Fibroblast of skin of right quadriceps (primary cell): ENCODE results near the gene JOSD2.
"Not testable (repeated sequence)": the region's sequence is repeated elsewhere in the genome, so short reads cannot be mapped to it uniquely, and the experiment has no call there.

Source experiments
- DNase-seq: peaks from one replicate; pipeline ENCODE4 v3.0.0-alpha.2; 2013

Gene JOSD2

DNA sequence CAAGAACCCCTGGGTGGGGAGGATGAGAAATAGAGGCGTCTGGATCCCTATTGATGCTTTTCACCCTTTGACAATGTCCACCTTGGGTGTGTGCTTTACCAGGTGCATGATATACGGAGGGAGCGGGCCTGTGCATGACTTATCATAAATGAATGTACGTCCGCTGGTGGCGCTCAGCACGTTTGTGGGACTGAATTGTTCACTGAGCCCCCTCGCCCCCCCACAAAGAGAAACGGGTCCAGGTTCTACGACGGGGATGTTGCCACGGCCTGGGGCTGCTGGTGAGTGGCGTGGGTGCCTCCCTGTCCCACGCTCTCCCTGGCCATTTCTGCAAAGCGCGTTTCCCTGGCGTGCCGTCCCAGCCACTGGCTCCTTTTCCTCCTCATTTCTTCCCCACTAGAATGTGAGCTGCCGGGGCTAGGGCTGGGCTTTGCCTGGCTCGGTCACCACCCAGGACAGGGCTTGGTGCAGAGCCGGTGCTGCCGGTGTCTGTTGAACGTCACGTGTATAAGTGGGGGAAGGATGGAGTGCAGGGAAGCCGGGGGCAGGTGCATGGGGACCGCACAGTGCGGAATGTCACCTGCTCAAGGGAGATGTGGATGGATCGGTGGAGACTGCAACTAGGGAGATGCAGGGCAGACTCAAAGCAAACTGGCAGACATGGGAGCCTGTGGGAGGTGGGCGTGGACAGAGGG, 35.7 kb upstream of the JOSD2 start:
- no peak for DNase-seq

DNA sequence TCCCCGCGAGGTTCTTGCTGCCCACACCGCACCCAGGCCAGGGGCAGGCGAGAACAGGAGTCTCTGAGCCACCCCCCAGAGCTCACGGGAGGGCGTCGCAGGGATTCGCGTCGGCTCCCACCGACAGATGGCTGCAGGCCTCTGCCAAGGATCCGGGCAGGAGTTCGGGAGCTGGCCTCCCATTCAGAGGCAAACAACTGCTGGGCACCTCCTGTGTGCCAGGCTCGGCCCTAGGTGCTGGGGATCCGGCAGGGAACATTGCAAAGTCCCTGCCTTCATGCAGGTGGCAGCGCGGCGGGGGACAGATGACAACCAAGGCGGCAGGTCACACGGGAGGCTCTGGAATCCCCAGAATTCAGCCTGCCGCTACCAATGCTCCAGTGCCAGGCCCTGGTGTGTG, 32.0 kb upstream of the JOSD2 start:
- DNase-seq = no peak

DNA sequence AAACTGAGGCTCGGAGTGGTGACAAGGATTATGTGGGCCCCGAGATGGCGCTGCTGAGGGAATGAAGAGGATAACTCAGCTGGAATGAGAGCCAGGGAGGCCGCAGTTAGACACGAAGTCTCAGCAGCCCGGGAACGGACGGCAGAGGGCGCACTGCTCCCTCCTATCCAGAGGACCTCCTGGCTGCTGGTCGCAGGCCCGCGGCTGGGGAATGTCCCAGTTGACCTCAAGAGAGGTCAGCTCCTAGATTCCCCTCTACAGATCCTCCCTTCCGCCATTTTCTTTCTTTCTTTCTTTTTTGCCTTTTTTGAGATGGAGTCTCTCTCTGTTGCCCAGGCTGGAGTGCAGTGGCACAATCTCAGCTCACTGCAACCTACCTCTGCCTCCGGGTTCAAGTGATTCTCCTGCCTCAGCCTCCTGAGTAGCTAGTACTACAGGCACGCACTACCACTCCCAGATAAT, 26.8 kb upstream of the JOSD2 start:
- DNase-seq = peak; percentile 64

DNA sequence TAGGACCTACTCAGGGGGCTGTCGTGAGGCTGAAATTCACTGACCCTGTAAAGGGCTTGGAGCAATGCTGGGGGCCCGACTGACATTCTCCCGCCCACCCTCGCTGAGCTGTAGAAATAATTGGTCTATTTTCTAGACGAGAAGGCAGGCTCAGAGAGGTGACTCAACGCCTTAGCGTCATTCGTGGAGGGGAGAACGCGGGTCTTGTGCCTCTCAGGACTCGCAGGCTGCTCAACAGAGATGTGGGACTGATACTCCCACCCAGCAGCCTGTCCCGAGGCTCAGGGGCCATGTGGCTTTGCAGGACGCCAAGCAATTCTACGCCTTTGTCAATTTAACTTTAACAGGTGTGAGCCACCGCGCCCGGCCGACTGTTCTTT, 26.3 kb upstream of the JOSD2 start:
- no peak for DNase-seq

DNA sequence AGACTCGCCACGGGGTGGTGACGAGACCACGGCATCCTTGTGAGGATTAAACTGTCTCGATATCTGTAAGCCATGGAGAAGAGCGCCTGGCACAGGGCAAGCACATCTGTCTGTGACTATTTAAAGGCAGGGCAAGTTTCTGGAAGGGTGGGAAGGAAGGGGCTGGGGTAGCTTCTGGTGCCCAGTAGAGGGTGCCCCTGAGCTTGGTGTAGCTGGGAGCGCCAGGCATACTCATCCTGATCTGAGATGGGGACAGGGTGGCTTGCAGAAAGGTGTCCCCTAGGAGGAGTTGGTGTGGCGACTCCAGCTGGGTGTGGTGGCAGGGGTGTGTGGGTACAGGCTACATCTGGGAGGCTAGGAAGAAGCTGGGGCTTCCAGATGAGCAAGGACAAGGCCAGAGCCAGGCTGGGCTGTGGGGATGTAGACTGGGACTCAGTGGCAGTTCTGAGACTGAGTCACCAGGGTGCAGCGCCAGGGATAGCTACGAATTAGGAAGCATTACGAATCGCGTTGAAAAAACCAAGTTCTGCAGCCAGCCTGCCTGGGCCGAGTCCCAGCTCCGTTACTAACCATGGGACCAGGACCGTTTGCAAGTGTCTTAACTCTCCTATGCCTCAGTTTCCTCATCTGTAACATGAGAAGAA, 25.8 kb upstream of the JOSD2 start:
- DNase-seq = no peak

DNA sequence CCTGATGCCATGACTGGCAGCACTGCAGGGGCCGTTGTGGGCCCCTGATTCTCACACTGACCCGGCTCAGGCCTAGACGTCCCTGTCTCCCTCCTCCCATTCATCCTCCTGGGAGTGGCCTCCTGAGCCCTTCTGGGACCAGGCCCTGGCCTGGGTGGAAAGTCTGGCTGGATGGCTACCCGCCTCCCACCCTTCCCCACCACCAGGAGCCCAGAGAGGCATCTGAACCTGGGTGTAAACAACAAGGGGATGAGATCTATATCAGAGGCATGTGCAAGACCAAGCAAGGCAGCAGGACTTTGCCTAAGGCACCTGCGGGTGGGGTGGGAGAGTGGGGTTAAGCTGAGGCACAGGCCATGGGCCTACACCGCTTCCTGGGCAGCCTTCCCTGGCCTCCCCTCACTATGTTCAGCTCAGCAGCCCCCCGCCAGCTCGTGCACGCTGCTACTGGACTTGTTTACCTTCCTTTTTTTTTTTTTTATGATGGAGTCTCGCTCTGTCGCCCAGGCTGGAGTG, 24.7 kb upstream of the JOSD2 start:
- no peak for DNase-seq

DNA sequence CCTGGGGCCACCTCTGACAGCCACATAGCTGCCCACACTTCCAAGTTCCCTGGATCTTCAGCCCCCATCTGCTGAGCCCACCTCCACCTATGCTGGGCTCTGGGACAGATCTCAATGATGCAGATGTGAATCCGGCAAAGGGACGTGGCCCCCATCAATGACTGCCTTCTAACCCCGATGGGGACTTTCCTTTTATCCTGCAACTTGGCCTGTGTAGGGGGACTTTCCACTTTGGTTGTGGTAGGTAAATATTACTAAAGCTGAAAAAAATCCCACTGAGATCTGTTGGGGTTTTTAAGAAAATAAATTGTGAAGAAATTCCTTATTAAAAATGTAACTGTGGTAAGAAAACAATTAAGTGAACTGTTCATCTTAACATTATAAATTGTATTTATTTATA, 23.5 kb upstream of the JOSD2 start:
- DNase-seq = no peak

DNA sequence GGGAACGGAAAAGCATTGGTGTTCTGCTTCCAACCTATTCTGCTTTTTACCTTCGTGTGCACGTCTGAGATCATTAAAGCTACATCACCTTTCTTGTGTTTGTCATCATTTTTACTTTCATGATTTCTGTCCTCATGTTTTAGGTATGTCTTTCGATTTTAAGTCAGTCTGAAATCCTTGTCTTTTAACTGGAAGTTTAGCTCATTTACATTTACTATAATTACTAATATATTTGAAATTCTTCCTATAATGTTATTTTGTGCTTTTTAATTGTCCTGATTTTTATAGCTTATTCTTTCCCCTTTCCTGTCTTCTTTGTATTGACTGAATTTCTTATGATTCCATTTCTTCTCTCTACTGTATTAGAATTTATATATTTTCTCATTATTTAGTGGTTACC, 22.0 kb upstream of the JOSD2 start:
- no peak for DNase-seq

DNA sequence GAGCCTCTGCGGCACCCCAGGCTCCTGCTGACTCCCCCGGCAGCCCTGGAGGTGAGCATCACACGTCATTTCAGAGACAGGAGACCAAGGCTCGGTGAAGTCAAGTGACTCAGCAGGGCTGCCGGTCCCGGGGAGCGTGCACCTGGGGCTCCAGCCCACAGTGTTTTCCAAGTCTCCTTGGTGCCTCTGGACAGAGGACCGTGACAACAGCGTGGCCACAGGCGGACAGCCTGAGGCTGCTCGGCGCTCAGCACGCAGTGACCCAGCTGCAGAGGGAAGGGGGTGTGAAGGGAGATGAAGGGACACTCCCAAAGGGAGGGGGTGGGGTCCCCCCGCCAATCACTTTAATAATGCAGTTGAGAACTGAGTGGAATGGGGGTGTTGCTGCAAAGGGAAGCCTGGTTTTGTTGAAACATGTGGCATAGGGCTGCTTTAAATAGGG, 20.2 kb upstream of the JOSD2 start:
- DNase-seq = no peak

DNA sequence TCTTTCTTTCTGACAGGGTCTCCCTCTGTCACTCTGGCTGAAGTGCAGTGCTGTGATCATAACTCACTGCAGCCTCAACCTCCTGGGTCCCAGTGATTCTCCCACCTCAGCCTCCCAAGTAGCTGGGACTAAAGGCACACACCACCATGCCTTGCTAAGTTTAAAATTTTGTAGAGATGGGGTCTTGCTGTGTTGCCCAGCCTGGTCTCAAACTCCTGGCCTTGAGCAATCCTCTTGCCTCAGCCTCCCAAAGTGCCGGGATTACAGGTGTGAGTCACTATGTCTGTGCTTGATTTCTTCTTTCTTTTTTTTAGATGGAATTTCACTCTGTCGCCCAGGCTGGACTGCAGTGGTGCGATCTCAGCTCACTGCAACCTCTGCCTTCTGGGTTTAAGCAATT, 17.1 kb upstream of the JOSD2 start:
- not testable (repeated sequence) for DNase-seq

DNA sequence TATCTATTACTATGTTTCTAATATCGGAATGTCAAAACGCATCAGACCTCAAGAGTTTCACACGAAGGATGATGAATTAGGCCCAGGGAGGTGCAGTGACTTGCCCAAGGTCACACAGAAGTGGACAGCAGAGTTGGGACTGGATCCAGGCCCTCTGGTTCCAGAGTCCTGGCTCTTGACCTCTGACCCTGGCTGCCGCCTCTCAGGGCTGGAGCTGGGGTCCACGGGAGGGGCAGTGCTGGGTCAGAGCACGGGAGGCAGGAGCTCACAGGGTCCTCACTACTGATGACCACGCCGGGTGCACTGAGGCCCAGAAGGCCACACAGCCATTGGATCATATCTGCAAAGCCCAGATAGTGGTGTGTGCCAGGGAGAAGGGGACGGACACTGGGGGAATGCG, 11.9 kb upstream of the JOSD2 start:
- no peak for DNase-seq

DNA sequence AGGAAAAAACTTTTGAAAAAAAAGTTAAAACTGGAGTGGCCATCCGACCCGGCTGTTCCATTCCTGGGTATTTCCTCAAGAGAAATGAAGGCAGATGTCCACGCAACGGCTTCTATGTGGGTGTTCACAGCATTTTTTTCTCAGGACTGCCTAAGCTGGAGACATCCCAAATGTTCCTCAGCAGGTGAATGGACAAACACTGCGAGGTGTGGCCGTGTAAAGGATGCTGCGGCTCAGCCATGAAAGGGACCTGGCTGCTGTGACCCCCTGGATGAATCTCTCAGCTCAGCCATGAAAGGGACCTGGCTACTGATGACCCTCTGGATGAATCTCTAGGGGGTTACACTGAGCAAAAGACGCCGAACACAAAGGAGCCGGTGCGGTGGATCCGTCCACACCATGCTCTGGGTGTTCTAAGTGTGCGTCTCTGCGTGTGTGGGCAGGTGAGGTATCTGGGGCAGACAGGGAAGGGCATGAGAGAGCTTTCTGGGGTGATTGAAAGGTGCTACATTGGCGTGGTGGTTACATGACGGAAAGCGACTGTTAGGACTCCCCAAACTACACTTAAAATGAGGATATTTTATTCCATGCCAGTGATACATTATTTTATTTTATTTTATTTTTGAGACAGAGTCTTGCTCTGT, 10.0 kb upstream of the JOSD2 start:
- DNase-seq = no peak

DNA sequence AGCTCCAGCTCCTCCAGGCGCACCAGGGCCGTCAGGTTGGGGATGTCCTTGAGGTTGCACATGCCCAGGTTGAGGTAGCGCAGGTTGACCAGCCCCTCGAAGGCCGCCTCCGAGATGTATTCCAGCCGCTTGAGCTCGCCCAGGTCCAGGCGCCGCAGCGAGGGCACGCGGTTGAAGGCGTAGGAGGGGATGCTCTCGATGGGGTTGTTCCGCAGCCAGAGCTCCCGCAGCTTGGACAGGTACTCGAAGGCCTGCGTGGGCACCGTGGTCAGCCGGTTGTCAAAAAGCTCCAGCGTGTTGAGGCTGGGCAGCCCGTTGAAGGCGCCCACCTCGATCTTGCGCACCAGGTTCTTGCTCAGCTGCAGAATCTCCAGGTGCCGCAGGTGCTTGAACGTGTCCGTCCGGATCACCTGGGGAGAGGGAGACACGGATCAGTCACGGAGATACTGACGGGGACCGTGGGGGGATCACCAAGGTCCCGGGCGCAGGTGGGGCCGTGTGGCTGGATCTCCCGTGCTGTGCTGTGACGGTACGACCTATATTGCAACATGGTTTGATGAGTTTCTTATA, 8.1 kb upstream of the JOSD2 start:
- no peak for DNase-seq

DNA sequence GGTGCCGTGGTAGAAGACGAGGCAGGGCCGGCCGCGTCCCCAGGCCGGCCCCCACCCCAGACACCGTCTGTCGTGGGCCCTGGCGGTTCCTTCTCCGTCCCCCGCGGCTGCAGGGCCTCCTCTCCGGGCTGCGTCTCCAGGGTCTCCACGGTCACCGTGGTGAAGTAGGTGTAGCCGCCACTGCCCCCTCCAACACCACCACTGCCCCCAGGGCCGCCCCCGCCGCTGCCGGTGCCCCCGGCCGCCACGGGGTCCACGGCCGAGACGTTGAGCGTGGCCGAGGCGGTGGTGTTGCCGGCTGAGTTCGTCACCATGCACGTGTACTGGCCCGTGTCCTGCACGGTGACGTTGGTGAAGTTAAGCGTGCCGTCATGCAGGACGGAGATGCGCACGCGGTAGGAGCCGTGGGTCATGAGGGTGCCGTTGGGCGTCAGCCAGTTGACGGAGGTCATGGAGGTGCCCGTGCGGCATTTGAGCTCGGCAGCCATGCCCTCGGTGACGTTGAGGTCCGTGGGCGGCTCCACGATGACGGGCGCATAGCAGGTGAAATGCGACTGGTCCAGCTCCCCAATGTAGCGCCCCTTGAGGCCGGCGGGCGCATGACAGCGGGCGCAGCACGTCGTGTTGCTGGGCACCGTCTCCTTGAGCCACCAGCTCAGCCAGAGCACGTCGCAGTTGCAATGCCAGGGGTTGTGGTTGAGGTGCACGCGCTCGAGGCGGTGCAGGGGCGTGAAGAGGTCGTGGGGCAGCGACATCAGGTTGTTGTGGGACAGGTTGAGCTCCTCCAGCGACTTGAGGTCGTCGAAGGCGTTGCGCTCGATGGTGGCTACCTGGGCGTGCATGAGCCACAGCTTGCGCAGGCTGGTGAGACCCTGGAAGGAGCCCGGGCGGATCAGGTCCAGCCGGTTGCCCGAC, 7.4 kb upstream of the JOSD2 start:
- no peak for DNase-seq

DNA sequence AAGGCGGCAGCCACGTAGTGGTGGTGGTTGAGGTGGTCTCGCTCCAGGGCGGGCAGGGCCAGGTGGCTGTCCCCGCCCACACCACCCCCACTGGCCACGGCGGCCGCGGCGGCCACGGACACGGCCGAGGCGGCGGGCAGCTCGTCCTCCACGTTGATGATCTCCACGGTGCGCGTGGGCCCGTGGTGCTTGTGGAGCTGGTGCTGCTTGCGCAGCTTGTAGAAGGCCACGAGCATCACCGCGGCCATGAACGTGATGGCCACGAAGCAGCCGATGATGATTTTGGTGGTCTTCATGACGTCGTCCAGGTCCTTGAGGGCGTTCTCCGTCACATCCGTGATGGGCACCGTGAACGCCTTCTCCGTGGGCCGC, 6.7 kb upstream of the JOSD2 start:
- no peak for DNase-seq

DNA sequence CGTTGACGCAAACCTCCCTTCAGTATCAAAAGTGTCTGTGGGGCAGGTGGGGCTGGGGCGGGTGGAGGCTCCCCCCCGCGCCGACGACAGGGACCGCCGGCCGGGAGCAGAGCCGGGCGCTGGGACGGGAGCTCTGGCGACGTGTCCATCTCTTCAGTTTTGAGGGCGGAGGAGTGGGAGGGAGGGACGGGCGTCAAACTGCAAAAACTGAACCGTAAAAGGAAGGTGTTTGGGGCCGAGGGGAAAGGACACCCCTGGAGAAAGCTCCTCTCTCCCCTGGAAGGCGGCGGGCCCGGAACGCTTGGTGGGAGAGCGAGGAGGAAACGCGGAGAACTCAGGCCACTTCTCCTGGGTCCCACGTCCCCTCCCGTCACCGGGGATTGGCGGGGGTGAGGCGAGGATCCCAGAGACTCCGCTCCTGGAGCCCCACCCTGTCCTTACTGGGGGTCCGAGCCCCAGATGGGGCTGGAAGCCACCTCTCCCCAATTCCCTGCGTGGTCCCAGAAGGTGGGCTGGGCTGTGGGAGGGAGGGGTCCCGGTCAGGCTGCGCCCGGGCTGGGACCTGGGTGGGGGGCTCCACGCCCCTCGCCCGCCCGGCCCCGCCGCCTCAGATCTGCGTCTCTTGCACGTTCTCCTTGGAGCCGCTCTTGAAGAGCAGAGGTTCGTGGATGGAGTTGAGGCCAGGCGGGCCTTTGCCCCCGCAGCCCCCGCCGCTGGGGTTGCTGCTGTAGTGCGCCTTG, 6.1 kb upstream of the JOSD2 start:
- DNase-seq = no peak

DNA sequence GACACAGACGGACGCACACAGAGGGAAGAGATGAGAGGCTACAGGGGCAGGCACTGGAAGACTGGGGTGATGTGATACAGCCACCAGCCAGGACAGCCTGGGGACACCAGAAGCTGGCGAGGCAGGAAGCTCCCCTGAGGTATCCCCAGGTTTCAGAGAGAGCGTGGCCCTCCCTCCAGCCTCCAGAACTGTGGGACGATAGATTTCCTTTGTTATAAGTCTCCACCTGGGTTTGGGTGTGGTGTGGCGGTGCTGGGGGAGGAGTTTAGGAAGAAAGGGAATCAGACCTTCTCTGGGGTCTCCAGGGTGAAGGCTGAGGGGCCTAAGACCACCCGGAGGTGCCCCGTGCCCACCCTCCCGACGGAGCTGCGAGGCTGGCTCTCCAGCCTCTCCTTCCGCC, 5.5 kb upstream of the JOSD2 start:
- DNase-seq = no peak

DNA sequence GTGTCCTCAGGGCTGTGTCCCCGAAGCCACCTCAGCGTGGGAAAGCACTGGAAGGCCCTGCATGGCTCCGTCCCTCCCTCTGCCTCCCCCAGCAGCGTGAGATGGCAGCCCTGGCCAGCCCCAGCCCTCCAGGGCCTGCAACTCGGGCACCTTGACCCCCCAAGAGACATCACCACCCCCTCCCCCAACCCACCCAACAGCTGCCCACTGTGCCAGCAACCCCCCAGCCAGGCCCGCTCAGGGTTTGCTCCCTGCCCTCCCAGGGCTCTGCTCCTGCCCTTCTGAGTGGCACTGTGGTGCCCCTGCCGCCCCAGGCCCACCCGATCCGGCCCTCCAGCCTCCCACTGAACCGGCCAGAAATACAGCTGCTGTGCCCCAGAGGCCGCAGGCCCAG, 4.2 kb upstream of the JOSD2 start:
- DNase-seq = no peak

DNA sequence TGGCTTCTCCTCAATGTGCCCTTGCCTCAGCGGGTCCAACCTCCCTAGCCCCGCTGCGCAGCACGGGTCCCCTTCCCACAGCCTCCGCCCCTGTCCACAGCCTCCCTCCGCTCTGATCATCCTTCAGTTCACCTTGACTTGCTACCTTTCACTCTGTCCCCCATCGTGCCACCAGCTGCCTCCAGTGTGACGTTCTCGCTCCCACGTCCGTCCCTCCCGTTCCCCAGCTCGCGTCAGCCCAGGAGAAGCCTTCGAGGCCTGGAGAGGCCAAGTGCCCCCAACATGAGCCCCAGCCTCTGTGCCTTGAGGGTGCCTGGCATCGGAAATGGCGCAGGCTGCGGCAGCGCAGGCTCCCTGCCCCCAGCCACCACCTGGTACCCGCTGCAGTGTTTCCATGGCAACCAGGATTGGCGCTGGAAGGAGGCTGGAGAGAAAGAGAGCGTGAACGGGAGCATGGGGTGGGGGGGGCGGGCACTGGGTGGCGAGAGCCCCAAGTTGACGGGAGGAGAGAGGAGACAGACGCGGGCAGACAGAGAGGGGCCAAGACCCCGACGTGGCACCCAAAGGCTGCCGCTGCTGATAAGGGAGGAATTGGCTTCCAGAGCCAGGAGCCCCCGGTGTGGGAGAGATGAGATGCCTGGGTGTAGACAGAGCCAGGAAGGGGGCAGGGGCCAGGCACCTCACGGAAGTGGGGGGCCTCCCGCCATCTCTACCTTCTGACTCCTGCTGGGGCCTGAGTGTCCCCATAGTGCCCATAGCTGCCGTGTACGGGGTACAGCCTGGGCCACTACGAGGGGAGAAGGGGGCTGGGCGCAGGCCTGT, 3.6 kb upstream of the JOSD2 start:
- no peak for DNase-seq

DNA sequence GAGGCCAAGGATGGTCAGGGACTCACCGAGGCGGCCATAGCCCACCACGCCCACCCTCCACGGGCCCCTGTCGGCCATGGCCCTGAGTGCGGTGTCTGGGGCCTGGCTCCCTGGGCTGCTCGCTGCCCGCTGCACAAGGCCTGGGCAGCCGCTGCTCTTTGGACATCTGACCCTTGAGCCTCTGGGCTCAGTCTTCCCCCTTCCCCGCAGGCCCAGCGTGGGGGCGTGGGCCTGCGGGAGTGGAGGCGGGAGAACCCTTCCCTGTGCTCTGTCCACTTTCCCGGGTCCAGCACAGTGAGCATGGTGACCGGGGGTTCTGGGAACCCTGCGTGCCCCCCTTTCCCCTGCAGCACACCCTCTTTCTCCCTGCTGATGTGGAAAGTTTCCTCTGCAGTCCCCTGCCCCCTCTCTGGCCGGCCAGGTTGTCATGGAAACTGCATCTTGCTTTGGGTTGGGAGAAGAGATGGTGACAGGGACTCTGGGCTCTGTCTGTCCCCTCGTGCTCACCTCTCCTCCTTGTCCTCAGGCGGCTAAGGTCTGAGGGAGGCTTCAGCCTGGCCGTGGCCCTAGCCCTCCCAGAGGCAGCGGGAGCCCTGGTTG, 2.9 kb upstream of the JOSD2 start, which contains the start of gene ASPDH:
Gene ASPDH, minus strand, starts transcription at position 168 of the 600 bp plus-strand sequence. Its CDS starts 90 bp downstream, at position 78.
- DNase-seq = no peak
